T47D (cell line): ENCODE measurements around the gene MSL1.
"Not testable (repeated sequence)": the region's sequence is repeated elsewhere in the genome, so short reads cannot be mapped to it uniquely, and the experiment has no call there.

Experiments used
- DNase-seq, 2 experiments: peaks; one replicate each; pipeline versions ENCODE4 v3.0.0 to v3.0.0-alpha.2; 2011 to 2012; ENCODE audit warnings: low read depth in 1 of 2, low spot score in 1 of 2
- JUND ChIP-seq: IDR thresholded peaks from 2 replicates; pipeline ENCODE4 v1.6.1; 2012; ENCODE audit warnings: low read depth
- in situ Hi-C: cut with HindIII; loops from 2 replicates; pipeline ENCODE4 v1.10.0; 2016; ENCODE audit warnings: low sequenced_read_pairs, low pct_unique_long_range_greater_than_20kb

MSL1 gene

DNA sequence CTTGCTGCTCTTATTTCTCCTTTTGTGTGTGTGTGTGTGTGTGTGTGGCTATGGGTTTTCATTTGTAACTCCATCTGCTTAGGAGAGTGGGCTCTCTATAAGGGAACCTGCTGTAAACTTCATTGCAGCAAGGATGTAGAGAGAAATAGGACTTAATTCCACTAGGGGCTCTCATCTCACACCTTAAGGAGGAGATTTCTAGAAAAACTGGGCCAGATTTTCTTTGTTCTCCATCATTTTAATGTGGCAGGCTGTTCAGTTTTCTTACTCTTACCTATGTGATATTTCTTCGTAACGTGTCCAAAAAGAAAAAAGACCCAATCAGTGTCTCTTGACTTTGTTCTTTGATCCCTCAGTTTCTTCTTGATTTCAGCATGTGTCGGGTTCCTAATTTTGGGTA lies 14.0 kb downstream of the MSL1 start:
- DNase-seq = no peak
- TF ChIP-seq JUND = no peak
- in situ Hi-C loops = no loop called here

DNA sequence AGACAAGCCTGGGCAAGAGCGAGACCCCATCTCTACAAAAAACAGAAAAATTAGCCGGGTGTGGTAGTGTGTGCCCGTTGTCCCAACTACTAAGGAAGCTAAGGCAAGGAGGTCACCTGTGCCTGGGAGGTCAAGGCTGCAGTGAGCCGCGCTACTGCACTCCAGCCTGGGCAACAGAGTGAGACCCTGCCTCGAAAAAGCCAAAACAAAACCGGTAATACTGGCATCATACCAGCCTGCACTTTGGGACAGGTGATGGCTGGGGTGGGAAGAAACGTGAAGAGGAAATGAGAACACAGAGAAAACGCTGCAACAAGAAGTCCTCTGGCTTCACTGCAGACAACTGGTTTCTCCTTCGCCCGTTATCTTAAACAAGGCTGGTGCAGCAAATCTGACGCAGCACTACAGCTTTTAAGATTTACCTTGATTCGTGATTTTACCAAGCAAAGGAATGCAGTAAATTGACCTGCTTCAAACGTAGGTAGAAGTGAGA lies 17.8 kb downstream of the MSL1 start:
- in situ Hi-C loops = no loop called here
- TF ChIP-seq JUND = no peak
- peak in 1 of 2 experiments; percentile 32 for DNase-seq

DNA sequence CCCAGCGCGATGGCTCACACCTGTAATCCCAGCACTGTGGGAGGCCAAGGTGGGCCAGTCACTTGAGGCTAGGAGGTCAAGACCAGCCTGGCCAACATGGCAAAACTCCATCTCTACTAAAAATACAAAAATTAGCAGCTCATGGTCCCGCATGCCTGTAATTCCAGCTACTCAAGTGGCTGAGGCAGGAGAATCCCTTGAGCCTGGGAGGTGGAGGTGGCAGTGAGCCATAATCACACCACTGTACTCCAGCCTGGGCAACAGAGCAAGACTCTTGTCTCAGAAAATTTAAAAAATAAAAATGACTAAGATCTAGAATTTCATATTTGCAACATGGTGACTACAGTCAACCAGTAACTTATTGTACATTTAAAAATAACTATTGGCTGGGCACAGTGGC lies 21.4 kb downstream of the MSL1 start:
- in situ Hi-C loops, DNase-seq: not testable (repeated sequence)

DNA sequence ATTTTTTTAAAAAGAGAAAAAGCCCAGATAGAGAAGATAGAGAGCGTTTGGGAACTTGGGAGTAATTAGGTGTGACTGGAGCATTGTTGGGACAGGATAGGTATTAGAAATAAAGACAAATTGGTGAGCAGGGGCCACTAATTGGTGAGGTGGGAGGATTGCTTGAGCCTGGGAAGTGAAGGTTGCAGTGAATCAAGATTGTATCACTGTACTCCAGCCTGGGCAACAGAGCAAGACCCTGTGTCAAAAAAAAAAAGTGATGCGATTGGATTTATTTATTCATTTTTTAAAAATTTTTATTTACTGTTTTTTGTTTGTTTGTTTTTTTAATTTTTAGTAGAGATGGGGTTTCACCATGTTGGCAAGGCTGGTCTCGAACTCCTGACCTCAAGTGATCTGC lies 23.7 kb downstream of the MSL1 start:
- TF ChIP-seq JUND = no peak
- no peak for DNase-seq
- in situ Hi-C loops = no loop called here

DNA sequence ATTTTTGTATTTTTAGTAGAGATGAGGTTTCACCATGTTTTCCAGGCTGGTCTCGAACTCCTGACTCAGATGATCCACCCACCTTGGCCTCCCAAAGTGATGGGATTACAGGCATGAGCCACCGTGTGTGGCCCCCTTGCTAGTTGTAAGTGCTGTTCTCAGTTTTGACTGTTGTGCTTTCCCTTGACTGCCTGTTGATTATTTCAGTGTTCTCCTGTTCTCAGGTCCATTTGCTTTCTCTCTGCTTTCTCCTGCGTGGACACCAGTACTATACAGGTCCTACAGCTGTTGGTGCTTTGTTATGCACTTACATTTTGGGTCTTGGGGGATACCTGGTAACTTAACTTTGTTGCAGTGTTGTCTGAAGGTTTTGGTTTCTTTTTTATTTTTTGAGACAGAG lies 26.8 kb downstream of the MSL1 start:
- in situ Hi-C loops = no loop called here
- DNase-seq = no peak
- no peak for TF ChIP-seq JUND

DNA sequence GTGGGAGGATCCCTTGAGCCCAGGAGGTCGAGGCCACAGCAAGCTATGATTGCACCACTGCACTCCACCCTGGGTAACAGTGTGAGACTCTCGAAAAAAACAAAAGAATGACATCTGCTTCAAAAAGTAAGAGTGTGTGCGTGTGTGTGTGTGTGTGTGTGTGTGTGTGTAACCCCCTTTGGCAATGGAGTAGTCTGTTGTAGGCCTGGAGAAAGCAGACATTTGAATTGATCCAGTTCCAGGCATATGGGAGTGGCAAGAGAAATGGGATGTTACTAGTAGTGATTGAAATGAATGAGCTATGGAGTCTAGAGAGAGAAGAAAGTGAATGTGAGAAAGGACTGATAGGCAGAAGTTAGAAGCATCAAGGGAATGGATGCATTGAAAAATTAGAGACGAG lies 28.5 kb downstream of the MSL1 start:
- in situ Hi-C loops = no loop called here
- no peak for TF ChIP-seq JUND
- DNase-seq = no peak

DNA sequence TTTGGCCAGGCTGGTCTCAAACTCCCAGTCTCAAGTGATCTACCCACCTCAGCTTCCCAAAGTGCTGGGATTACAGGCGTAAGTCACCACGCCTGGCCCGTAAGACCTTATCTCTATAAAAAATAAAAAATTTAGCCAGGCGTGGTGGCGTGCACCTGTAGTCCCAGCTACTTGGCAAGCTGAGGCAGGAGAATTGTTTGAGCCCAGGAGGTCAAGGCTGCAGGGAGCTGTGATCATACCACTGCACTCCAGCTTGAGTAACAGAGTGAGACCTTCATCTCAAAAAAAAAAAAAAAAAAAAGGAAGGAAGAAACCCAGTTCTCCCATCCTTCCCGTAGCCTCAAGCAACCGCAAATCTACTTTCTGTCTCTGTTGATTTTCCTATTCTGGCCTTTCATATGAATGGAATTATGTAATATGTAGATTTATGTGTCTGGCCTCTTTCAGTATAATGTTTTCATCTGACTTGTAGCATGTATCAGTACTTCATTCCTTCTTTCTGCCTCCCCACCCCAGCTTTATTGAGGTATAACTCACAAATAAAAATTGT lies 29.7 kb downstream of the MSL1 start:
- no peak for TF ChIP-seq JUND
- no peak for DNase-seq
- in situ Hi-C loops = no loop called here

DNA sequence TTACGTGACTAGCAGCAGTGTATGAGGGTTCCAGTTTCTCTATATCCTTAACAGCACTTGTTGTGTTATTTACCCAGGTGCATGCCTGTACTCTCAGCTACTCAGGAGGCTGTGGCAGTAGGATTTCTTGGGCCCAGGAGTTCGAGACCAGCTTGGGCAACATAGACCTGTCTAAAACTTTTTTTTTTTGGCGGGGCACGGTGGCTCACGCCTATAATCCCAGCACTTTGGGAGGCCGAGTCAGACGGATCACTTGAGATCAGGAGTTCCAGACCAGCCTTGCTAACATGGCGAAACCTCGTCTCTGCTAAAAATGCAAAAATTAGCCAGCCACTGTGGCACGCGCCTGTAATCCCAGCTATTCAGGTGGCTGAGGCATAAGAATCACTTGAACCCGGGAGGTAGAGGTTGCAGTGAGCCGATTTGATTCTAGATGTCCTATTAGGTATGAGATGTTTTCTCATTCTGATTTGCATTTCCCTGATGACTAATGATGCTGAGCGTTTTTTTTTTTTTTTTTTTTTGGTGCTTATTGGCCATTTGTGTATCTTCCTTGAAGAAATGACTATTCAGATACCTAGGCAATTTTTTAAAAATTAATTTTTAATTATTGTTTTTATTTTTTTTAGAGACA lies 31.9 kb downstream of the MSL1 start:
- in situ Hi-C loops = no loop called here
- no peak for DNase-seq
- TF ChIP-seq JUND = no peak

DNA sequence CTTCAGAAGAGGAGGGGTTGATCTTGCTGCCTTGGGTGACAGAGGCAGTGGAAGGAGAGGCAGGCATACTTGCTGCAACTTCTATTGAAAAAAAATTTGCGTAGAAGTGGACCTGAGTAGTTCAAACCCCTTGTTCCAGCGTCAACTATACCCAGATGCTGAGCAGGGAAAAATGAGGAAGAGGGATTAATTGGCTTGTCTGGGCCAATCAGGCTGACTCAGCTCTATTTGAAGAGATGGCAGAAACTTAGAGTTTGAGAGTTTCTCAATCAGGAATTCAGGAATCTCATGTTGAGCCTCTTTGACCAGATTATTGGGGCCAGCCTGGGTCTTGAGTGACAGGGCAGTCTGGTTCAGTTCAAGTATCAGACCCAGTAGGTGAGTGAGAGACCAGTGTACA lies 36.2 kb downstream of the MSL1 start:
- in situ Hi-C loops = no loop called here
- no peak for TF ChIP-seq JUND
- DNase-seq = no peak

DNA sequence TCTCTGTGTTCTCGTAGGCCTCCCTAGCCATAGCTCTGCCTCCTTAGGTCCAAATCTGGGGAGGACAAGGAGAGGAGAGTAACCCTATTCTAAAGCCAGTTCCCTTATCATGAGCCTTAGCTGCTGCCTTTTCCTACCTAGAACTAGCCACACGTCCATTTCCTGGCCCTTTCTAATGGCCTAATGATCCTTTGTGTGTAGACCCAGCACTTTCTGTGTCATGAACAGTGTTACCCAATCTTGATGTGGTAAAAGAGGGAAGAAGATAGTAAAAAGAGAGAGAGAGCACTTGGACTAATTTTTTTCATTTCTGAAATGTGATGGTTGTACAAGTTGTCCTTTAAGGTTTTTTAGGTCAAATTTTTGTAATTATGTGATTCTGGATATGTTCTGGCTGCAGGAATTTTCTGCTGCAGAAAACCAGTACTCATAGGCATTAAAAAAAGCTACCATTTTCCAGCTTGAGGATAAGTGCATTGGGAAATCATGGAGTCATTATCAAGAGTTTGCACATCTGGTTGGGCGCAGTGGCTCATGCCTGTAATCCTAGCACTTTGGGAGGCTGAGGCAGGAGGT lies 36.8 kb downstream of the MSL1 start:
- no peak for TF ChIP-seq JUND
- in situ Hi-C loops = no loop called here
- no peak for DNase-seq

DNA sequence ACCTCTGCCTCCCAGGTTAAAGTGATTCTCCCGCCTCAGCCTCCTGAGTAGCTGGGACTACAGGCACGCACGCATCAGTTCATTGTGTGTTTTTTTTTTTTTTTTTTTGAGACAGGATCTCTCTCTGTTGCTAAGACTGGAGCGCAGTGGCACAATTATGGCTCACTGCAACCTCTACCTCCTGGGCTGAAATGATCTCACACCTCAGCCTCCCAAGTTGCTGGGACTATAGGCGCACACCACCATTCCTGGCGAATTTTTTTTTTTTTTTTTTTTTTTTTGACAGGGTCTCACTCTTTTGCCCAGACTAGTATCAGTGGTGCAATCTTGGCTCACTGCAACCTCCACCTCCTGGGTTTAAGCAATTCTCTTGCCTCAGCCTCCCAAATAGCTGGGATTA lies 37.7 kb downstream of the MSL1 start:
- DNase-seq = no peak
- TF ChIP-seq JUND = no peak
- in situ Hi-C loops = no loop called here

DNA sequence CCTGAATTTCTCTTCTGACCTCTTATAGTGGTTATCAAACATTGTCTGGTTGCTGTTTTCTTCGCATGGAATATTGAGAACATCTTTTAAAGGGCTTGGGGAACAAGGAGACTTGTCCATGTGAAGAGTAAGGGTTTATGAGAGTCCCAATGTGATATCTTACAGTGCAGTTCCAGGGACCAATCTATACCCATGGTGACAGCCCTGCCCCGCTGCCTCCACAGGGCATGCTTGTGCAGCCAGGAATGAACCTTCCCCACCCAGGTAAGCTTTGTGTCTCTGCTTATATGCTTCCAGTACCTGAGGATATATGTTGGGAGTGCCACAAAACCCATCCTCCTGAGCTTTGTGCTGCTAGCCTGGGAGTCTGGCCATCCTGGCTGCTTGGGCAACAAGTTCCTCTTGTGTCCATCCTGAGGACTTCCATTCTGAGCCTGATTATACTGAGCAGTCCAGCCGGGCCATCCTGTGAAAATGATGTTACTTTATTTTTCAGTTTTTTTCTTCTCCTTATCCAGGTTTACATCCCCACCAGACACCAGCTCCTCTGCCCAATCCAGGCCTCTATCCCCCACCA lies 46.0 kb downstream of the MSL1 start:
- no peak for TF ChIP-seq JUND
- no peak for DNase-seq
- in situ Hi-C loops = no loop called here

DNA sequence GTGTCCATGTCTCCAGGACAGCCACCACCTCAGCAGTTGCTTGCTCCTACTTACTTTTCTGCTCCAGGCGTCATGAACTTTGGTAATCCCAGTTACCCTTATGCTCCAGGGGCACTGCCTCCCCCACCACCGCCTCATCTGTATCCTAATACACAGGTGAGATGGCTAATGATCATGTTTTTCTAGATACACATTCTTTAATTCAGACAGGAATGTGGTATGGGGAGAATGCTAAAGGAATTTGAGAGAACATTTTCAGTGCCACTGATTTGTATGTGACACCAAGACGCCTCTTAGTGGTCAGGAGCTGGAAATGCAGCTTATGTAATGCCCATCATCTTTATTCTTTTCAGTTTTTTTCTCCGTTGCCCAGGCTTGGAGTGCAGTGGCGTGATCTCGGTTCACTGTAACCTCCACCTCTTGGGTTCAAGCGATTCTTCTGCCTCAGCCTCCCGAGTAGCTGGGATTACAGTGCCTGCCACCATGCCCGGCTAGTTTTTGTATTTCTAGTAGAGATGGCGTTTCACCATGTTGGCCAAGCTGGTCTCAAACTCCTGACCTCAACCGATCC lies 46.6 kb downstream of the MSL1 start:
- in situ Hi-C loops = no loop called here
- TF ChIP-seq JUND = no peak

More for the DNA sequence above, 46.6 kb downstream of the MSL1 start:
- DNase-seq = peak; percentile 62 to 88
